PFSK-1 (cell line): Measurements from ENCODE around the gene MFAP4.

Experiments used
- FOXP2 ChIP-seq: optimal IDR thresholded peaks from 2 replicates; pipeline ENCODE3; 2011; ENCODE audit warnings: borderline replicate concordance, control low read depth, inconsistent platforms; ENCODE audit not compliant: insufficient read depth; ENCODE audit errors: extremely low read length, extremely low read depth
- POLR2AphosphoS5 ChIP-seq: IDR thresholded peaks from 2 replicates; pipeline ENCODE4 v1.6.1; 2012; ENCODE audit warnings: low read depth, mild to moderate bottlenecking, control low read depth, low read length, moderate library complexity
- REST ChIP-seq, 2 experiments: IDR thresholded peaks; 2 replicates each; pipeline versions ENCODE4 v1.6.1 to v1.8.0; 2011 to 2012; ENCODE audit warnings: low read depth in 2 of 2, low read length in 2 of 2, control low read depth in 1 of 2, inconsistent platforms in 1 of 2, mild to moderate bottlenecking in 1 of 2, moderate library complexity in 1 of 2; ENCODE audit not compliant: insufficient read depth in 1 of 2
- SIN3A ChIP-seq: IDR thresholded peaks from 2 replicates; pipeline ENCODE4 v1.6.1; 2012; ENCODE audit warnings: mild to moderate bottlenecking, low read length, moderate library complexity, borderline replicate concordance; ENCODE audit not compliant: insufficient read depth
- TAF1 ChIP-seq: IDR thresholded peaks from 2 replicates; pipeline ENCODE4 v1.6.1; 2012; ENCODE audit warnings: low read length, control low read depth, borderline replicate concordance; ENCODE audit not compliant: insufficient read depth

The MFAP4 gene

GRCh38 chr17:19361326-19361725 lies 25.7 kb downstream of the MFAP4 start:
- no peak for TF ChIP-seq TAF1
- no peak for TF ChIP-seq SIN3A
- no peak for TF ChIP-seq REST (IDR thresholded peaks at IDR 0.05; ENCODE audit: insufficient read depth in 1 of 2, low read depth in 2 of 2, low read length in 2 of 2)
- no peak for TF ChIP-seq POLR2AphosphoS5
- TF ChIP-seq FOXP2: no peak

GRCh38 chr17:19360772-19361171 lies 26.2 kb downstream of the MFAP4 start:
- no peak for TF ChIP-seq FOXP2
- TF ChIP-seq TAF1: no peak
- TF ChIP-seq POLR2AphosphoS5: no peak
- TF ChIP-seq SIN3A: no peak
- no peak for TF ChIP-seq REST (IDR thresholded peaks at IDR 0.05; ENCODE audit: insufficient read depth in 1 of 2, low read depth in 2 of 2, low read length in 2 of 2)

GRCh38 chr17:19359856-19360255 lies 27.1 kb downstream of the MFAP4 start:
- TF ChIP-seq SIN3A: no peak
- TF ChIP-seq REST (IDR thresholded peaks at IDR 0.05; ENCODE audit: insufficient read depth in 1 of 2, low read depth in 2 of 2, low read length in 2 of 2): no peak
- TF ChIP-seq POLR2AphosphoS5: no peak
- TF ChIP-seq FOXP2: no peak
- TF ChIP-seq TAF1: no peak

- TF ChIP-seq TAF1 (no peak), SIN3A (no peak), FOXP2 (no peak), POLR2AphosphoS5 (no peak), REST (IDR thresholded peaks at IDR 0.05; ENCODE audit: insufficient read depth in 1 of 2, low read depth in 2 of 2, low read length in 2 of 2) (no peak)
These were observed 27.8 kb downstream of the MFAP4 start for GRCh38 chr17:19359151-19359550.

- no peak for TF ChIP-seq REST (IDR thresholded peaks at IDR 0.05; ENCODE audit: insufficient read depth in 1 of 2, low read depth in 2 of 2, low read length in 2 of 2)
- no peak for TF ChIP-seq TAF1
- no peak for TF ChIP-seq SIN3A
- TF ChIP-seq FOXP2: no peak
- TF ChIP-seq POLR2AphosphoS5: no peak
These were observed 29.2 kb downstream of the MFAP4 start for GRCh38 chr17:19357761-19358160.
